GM12891 (cell line): ENCODE results near the gene LITAFD.

Experiments used
- PAX5 ChIP-seq: IDR thresholded peaks from 2 replicates; pipeline ENCODE4 v1.6.1; 2011; ENCODE audit warnings: low read length, moderate library complexity, mild to moderate bottlenecking; ENCODE audit not compliant: insufficient read depth, severe bottlenecking
- POLR2A ChIP-seq: IDR thresholded peaks from 2 replicates; pipeline ENCODE4 v1.6.1; 2011; ENCODE audit warnings: low read depth, low read length, control low read depth
- POLR2AphosphoS5 ChIP-seq: IDR thresholded peaks from 2 replicates; pipeline ENCODE4 v1.6.1; 2011; ENCODE audit warnings: low read depth, low read length, control low read depth
- POU2F2 ChIP-seq: IDR thresholded peaks from 2 replicates; pipeline ENCODE4 v1.6.1; 2011; ENCODE audit warnings: low read depth, mild to moderate bottlenecking, control low read depth, low read length, moderate library complexity
- SPI1 ChIP-seq: IDR thresholded peaks from 2 replicates; pipeline ENCODE4 v1.6.1; 2011; ENCODE audit warnings: low read depth, low read length, control low read depth
- TAF1 ChIP-seq: IDR thresholded peaks from 2 replicates; pipeline ENCODE4 v1.6.1; 2011; ENCODE audit warnings: low read depth, low read length, control low read depth

DNA sequence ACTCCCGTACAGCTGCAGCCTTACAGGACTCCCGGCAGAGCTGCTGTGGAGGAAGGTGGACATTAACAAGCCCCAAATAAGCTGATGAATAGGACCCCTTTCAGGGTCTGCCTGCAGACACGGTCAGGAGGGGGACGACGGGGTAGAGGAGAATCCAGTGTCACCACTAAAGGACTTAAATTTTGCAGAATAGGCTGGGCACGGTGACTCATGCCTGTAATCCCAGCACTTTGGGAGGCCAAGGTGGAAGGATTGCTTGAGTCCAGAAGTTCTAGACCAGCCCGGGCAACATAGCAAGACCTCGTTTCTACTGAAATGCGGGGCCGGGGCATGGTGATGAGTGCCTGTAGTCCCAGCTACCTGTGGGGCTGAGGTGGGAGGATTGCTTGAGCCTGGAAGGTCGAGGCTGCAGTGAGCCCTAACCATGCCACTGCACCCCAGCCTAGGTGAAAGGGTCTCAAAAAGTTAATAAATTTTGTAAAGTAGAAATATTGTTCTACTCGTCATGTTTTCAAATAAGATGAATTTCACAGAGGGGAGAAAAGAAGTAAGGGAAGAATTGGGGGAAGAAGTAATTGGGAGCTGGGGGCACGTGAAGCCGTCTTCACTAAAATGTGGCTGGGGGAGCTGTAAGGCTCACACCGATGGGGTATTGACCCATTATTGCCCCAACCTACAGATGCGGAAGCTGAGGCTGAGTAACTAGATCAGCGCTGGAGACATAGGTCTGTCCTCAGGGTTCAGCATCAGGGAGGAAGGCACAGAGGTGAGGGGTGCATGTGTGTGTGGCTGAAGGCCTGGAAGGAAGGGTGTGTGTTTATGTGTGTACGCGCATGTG, 4.7 kb downstream of the LITAFD start:
- TF ChIP-seq POLR2AphosphoS5 (no peak), POLR2A (no peak), SPI1 (no peak), POU2F2 (no peak), TAF1 (no peak), PAX5 (no peak)
